BLaER1 (cell line): ENCODE results near the gene FAM83F.

Experiments
- H3K27ac ChIP-seq: shearing (Covaris generic); formaldehyde crosslinking; 2 replicates; pipeline ENCODE4 v1.8.1; 2022
- H3K27me3 ChIP-seq: shearing (Covaris generic); formaldehyde crosslinking; 2 replicates; pipeline ENCODE4 v1.8.1; 2022
- H3K36me3 ChIP-seq: shearing (Covaris generic); formaldehyde crosslinking; 2 replicates; pipeline ENCODE4 v1.8.1; 2022
- H3K4me1 ChIP-seq: shearing (Covaris generic); formaldehyde crosslinking; 2 replicates; pipeline ENCODE4 v1.8.1; 2022
- H3K4me2 ChIP-seq: shearing (Covaris generic); formaldehyde crosslinking; 2 replicates; pipeline ENCODE4 v1.8.1; 2022
- H3K4me3 ChIP-seq: shearing (Covaris generic); formaldehyde crosslinking; 2 replicates; pipeline ENCODE4 v1.8.1; 2022
- H3K9ac ChIP-seq: shearing (Covaris generic); formaldehyde crosslinking; 2 replicates; pipeline ENCODE4 v1.8.1; 2022
- H3K9me3 ChIP-seq: shearing (Covaris generic); formaldehyde crosslinking; 2 replicates; pipeline ENCODE4 v1.8.1; 2022
- H4K20me1 ChIP-seq: shearing (Covaris generic); formaldehyde crosslinking; 2 replicates; pipeline ENCODE4 v1.8.1; 2022
- Cebpa-rat ChIP-seq: shearing (Covaris generic); IDR thresholded peaks from 2 replicates; pipeline ENCODE4 v1.8.1; 2022

The FAM83F gene

GRCh38 chr22:40071720-40072119 lies 77.0 kb downstream of the FAM83F start:
- no peaks in the 10 kb centered on the region for H3K9me3 ChIP-seq
- H4K20me1 ChIP-seq, result peaks cover 99% of the 10 kb centered on the region
- no peaks in the 10 kb centered on the region for H3K27me3 ChIP-seq
- H3K4me3 ChIP-seq, result no peak overlapping the region
- no peaks in the 10 kb centered on the region for H3K36me3 ChIP-seq
- H3K9ac ChIP-seq, result no peak overlapping the region
- no peak for TF ChIP-seq Cebpa-rat
- peaks cover 12% of the 10 kb centered on the region; the same call in 1 of the 2 replicates for H3K4me1 ChIP-seq
- no peak overlapping the region for H3K27ac ChIP-seq
- no peak overlapping the region for H3K4me2 ChIP-seq

GRCh38 chr22:40076702-40077645 lies 82.2 kb downstream of the FAM83F start:
- H3K27me3 ChIP-seq, result no peaks in the 10 kb centered on the region
- no peaks in the 10 kb centered on the region for H3K36me3 ChIP-seq
- H3K4me3 ChIP-seq, result no peak overlapping the region
- 0 out of 2 replicates have a peak, but pooled peaks cover 4% of the 10 kb centered on the region for H3K4me1 ChIP-seq
- H3K9me3 ChIP-seq, result no peaks in the 10 kb centered on the region
- TF ChIP-seq Cebpa-rat, result no peak
- H3K27ac ChIP-seq, result no peak overlapping the region
- H4K20me1 ChIP-seq, result peaks cover 99% of the 10 kb centered on the region
- H3K4me2 ChIP-seq, result no peak overlapping the region
- H3K9ac ChIP-seq, result no peak overlapping the region

- no peaks in the 10 kb centered on the region for H3K9me3 ChIP-seq
- no peak for TF ChIP-seq Cebpa-rat
- H3K27me3 ChIP-seq, result no peaks in the 10 kb centered on the region; the same call in 1 of the 2 replicates
- peaks cover 99% of the 10 kb centered on the region for H4K20me1 ChIP-seq
- no peak overlapping the region for H3K4me3 ChIP-seq
- H3K27ac ChIP-seq, result no peak overlapping the region
- H3K9ac ChIP-seq, result no peak overlapping the region
- no peak overlapping the region for H3K4me2 ChIP-seq
- H3K4me1 ChIP-seq, result 0 out of 2 replicates have a peak, but pooled peaks cover 4% of the 10 kb centered on the region
- H3K36me3 ChIP-seq, result no peaks in the 10 kb centered on the region
These were observed 82.9 kb downstream of the FAM83F start for GRCh38 chr22:40077646-40078016.

GRCh38 chr22:40081662-40082061 lies 86.9 kb downstream of the FAM83F start:
- Histone ChIP-seq H3K9ac (no peak overlapping the region), H3K36me3 (no peaks in the 10 kb centered on the region), H3K4me1 (no peaks in the 10 kb centered on the region), H3K27me3 (no peaks in the 10 kb centered on the region; the same call in 1 of the 2 replicates), H3K27ac (no peak overlapping the region), H3K9me3 (no peaks in the 10 kb centered on the region), H4K20me1 (peaks cover 100% of the 10 kb centered on the region), H3K4me3 (no peak overlapping the region), H3K4me2 (no peak overlapping the region)
- no peak for TF ChIP-seq Cebpa-rat

DNA sequence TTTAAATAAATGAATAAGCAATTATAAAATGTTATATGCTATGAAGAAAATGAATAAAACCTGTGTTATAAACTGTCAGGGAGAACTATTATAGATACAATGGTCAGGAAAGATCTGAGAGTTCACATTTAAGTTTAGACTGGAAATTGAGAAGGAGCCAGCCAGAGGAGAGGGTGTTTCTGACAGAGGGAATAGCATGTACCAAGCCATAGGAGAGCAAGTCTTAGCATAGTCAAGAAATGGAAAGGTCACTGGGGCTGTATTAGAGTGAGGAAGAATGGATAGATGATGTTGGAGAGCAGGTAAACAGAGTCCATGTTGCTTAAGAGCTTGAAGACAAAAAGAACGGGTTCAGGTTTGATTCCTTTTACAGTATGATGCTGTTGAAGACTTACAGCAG lies 87.4 kb downstream of the FAM83F start:
- Histone ChIP-seq H4K20me1 (peaks cover 100% of the 10 kb centered on the region), H3K36me3 (no peaks in the 10 kb centered on the region), H3K27me3 (no peaks in the 10 kb centered on the region; the same call in 1 of the 2 replicates), H3K9me3 (no peaks in the 10 kb centered on the region), H3K27ac (no peak overlapping the region), H3K4me1 (no peaks in the 10 kb centered on the region), H3K9ac (no peak overlapping the region), H3K4me3 (no peak overlapping the region), H3K4me2 (no peak overlapping the region)
- no peak for TF ChIP-seq Cebpa-rat

GRCh38 chr22:40083794-40084193 lies 89.0 kb downstream of the FAM83F start:
- Histone ChIP-seq H3K27me3 (no peaks in the 10 kb centered on the region; the same call in 1 of the 2 replicates), H3K9me3 (no peaks in the 10 kb centered on the region), H3K4me3 (no peak overlapping the region), H3K27ac (no peak overlapping the region), H3K4me2 (no peak overlapping the region), H3K4me1 (peaks cover 6% of the 10 kb centered on the region; the same call in 1 of the 2 replicates), H4K20me1 (peaks cover 100% of the 10 kb centered on the region), H3K36me3 (no peaks in the 10 kb centered on the region), H3K9ac (no peak overlapping the region)
- TF ChIP-seq Cebpa-rat, result no peak

DNA sequence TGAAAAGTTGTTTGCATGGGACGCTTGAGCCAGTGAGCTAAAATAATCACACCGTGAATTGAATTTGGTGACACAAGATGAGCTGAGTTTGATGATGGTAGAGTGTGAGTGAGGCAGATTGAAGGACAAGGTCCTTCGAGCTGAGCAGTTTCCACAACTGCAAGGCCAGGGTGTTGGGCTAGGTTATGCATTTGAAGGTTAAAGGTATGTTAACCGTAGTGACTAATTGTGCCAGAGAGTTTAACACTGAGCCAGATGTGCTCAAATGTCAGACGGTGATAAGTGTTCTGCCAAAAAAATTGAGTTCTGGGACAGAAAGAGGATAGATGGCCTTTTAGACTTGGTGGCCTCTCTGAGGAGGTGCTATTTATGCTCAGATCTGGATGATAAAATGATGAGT lies 89.5 kb downstream of the FAM83F start:
- Histone ChIP-seq H3K4me2 (no peak overlapping the region), H3K27ac (no peak overlapping the region), H3K36me3 (0 out of 2 replicates have a peak, but pooled peaks cover 2% of the 10 kb centered on the region), H3K4me1 (peaks cover 6% of the 10 kb centered on the region; the same call in 1 of the 2 replicates), H4K20me1 (peaks cover 100% of the 10 kb centered on the region), H3K4me3 (no peak overlapping the region), H3K27me3 (no peaks in the 10 kb centered on the region; the same call in 1 of the 2 replicates), H3K9me3 (no peaks in the 10 kb centered on the region), H3K9ac (no peak overlapping the region)
- no peak for TF ChIP-seq Cebpa-rat

DNA sequence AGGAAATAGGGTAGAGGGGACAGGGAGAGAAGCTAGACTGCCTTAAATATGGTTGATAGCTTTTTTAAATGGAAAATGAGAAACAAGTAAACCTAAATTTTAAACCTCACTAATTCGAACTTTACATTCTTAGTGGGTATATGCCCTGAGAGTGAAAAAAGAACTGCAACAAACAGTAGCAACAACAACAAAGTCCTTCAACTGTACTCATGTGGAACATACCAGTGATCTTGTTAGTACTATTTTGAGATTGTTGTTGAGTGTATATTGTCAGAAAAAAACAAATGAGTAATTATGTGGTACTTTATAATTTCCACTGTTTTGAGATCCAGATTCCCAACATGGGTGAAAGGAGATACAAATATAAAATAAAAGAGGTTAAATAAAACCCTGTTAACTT lies 94.1 kb downstream of the FAM83F start:
- TF ChIP-seq Cebpa-rat, result no peak
- H3K36me3 ChIP-seq, result 0 out of 2 replicates have a peak, but pooled peaks cover 12% of the 10 kb centered on the region
- H3K9ac ChIP-seq, result no peak overlapping the region
- H3K9me3 ChIP-seq, result peaks cover 10% of the 10 kb centered on the region
- H4K20me1 ChIP-seq, result peaks cover 100% of the 10 kb centered on the region
- no peak overlapping the region for H3K27ac ChIP-seq
- H3K27me3 ChIP-seq, result no peaks in the 10 kb centered on the region
- no peak overlapping the region for H3K4me3 ChIP-seq
- H3K4me2 ChIP-seq, result no peak overlapping the region
- H3K4me1 ChIP-seq, result peaks cover 14% of the 10 kb centered on the region; the same call in 1 of the 2 replicates
